ENCODE results near the gene USH1G.
"Not testable (repeated sequence)": the region's sequence is repeated elsewhere in the genome, so short reads cannot be mapped to it uniquely, and the experiment has no call there.

USH1G gene

GRCh38 chr17:74922694-74923537 is at the start of gene USH1G:
Gene USH1G, minus strand, starts transcription at chr17:74923255. Its CDS starts 182 bp downstream, at chr17:74923073.
- Mint-ChIP-seq H3K4me3 (peak within 1 kb of the TSS; percentile 67), H3K36me3 (no peaks in the 10 kb centered on the region), H3K9me3 (ENCODE audit: low read depth) (no peaks in the 10 kb centered on the region), H3K27me3 (peaks cover 19% of the 10 kb centered on the region), H3K27ac (no peak within 1 kb of the TSS), H3K4me1 (ENCODE audit: low read depth) (peaks cover 4% of the 10 kb centered on the region)

- H3K9me3 Mint-ChIP-seq (ENCODE audit: low read depth): no peaks in the 10 kb centered on the region
- no peaks in the 10 kb centered on the region for H3K36me3 Mint-ChIP-seq
- peak within 1 kb of the TSS; percentile 91 for H3K4me3 Mint-ChIP-seq
- H3K27ac Mint-ChIP-seq: peak within 1 kb of the TSS; percentile 22
- no peaks in the 10 kb centered on the region for H3K27me3 Mint-ChIP-seq
- H3K4me1 Mint-ChIP-seq (ENCODE audit: low read depth): peaks cover 9% of the 10 kb centered on the region
These were observed 49.3 kb upstream of the USH1G start, which contains the start of gene HID1 for GRCh38 chr17:74972107-74972972. Gene HID1, minus strand, starts transcription at chr17:74972759. Its CDS starts 103 bp downstream, at chr17:74972656.

GRCh38 chr17:74971842-74972106 is 48.7 kb upstream of the USH1G start:
- Mint-ChIP-seq H3K27ac (no peak overlapping the region), H3K9me3 (ENCODE audit: low read depth) (no peaks in the 10 kb centered on the region), H3K4me3 (peak overlapping the region; percentile 66), H3K27me3 (no peaks in the 10 kb centered on the region), H3K4me1 (ENCODE audit: low read depth) (peaks cover 9% of the 10 kb centered on the region), H3K36me3 (no peaks in the 10 kb centered on the region)

DNA sequence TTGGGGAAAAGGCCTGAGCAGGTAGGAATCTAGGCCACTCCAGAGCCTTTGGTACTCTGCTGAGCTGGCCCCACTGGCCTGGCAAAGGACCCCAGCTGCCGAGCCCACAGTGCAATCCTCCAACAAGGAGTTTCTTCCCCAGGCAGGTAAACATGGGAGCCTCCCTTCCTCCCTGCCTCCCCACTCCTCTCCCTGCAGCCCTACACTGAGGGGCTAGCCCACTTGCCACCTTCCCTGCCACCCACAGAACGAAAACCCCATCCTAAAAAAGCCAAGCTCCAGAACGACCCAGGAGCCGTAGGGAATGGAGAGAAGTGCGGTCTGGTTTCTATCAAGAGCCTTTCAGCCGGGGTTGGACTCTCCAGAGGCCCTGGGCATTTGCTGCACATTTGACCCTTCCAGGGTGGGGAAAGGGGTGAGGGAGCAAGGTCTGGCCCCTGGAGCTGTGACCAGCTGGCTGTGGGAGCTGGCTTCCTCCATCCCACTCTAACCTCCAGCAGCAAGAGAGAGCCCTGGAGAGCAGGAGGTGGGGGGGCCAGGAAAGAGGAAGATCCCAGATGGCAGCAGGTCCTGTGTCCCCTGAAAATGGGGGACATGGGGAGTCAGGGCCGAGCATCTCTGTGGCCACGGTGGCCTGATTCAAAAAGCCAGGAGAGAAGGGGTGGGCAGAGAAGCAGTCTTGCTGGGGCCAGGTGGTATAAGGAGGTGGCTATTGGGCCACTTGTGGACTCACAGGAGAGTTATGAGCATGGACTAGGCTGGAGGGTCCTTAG is 48.2 kb upstream of the USH1G start:
- peak overlapping the region; percentile 66 for H3K4me3 Mint-ChIP-seq
- no peak overlapping the region for H3K27ac Mint-ChIP-seq
- H3K27me3 Mint-ChIP-seq: no peaks in the 10 kb centered on the region
- no peaks in the 10 kb centered on the region for H3K36me3 Mint-ChIP-seq
- no peaks in the 10 kb centered on the region for H3K9me3 Mint-ChIP-seq (ENCODE audit: low read depth)
- H3K4me1 Mint-ChIP-seq (ENCODE audit: low read depth): peaks cover 9% of the 10 kb centered on the region

GRCh38 chr17:74970395-74970794 is 47.3 kb upstream of the USH1G start:
- Mint-ChIP-seq H3K27ac (no peak overlapping the region), H3K36me3 (no peaks in the 10 kb centered on the region), H3K9me3 (ENCODE audit: low read depth) (no peaks in the 10 kb centered on the region), H3K27me3 (no peaks in the 10 kb centered on the region), H3K4me3 (peak overlapping the region; percentile 32), H3K4me1 (ENCODE audit: low read depth) (peaks cover 9% of the 10 kb centered on the region)

GRCh38 chr17:74969501-74969900 is 46.4 kb upstream of the USH1G start:
- H3K4me1 Mint-ChIP-seq (ENCODE audit: low read depth); H3K27me3 Mint-ChIP-seq; H3K36me3 Mint-ChIP-seq; H3K27ac Mint-ChIP-seq; H3K4me3 Mint-ChIP-seq; H3K9me3 Mint-ChIP-seq (ENCODE audit: low read depth): not testable (repeated sequence)

DNA sequence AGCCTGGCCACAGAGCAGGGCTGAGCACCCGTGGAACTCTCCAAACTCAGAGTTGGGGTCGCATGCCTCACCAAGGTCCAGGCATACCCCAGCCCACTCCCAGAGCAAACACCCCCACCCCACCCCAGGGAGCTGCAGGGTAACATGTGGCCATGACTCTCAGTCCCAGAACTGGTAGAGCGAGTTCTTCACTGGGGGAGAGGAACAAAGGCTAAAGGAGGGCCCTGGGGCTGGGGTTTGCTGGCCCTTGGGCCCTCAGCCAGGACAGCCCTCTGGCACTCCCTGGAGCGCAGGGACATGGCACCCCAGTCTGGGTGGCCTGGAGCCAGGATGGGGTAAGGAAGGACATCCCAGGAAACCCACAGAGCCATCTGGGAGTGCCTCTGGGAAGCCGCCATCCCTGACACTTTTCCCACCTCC is 45.3 kb upstream of the USH1G start:
- no peaks in the 10 kb centered on the region for H3K9me3 Mint-ChIP-seq (ENCODE audit: low read depth)
- peaks cover 9% of the 10 kb centered on the region for H3K4me1 Mint-ChIP-seq (ENCODE audit: low read depth)

DNA sequence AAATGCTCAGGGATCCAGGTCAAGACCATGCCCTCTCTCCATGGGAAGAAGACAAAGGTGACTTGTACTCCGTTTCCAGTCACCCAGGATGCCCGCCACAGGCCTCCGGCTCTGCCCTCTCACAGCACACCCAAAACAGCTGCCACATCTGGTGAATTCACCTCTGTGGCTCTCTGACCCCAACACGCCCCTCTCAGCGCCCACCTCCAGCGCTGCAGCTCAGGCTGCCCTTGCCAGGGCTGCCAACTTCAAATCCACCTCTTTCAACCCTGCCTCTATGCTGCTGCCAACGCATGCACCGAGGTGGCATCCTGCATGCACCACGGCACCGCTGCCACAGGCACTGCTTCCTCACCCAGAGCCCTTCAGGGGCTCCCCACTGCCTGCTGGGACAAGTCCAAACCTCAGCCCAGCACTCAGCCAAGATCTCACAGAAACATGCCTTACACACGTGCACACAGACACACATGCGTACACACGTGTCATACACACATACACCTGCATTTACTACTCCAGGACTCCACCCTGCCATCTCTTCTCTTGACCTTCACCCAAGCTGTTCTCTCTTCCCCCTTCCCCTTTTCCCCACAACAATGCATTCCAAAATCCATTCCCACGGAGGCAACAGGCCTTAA is 42.0 kb upstream of the USH1G start:
- Mint-ChIP-seq H3K36me3 (no peaks in the 10 kb centered on the region), H3K9me3 (ENCODE audit: low read depth) (no peaks in the 10 kb centered on the region), H3K4me1 (ENCODE audit: low read depth) (peaks cover 7% of the 10 kb centered on the region), H3K27me3 (no peaks in the 10 kb centered on the region), H3K4me3 (no peak overlapping the region), H3K27ac (no peak overlapping the region)

More for the DNA sequence above, 45.3 kb upstream of the USH1G start:
- H3K4me3 Mint-ChIP-seq: no peak overlapping the region
- no peak overlapping the region for H3K27ac Mint-ChIP-seq
- no peaks in the 10 kb centered on the region for H3K27me3 Mint-ChIP-seq
- no peaks in the 10 kb centered on the region for H3K36me3 Mint-ChIP-seq

- Mint-ChIP-seq H3K27me3 (no peaks in the 10 kb centered on the region), H3K9me3 (ENCODE audit: low read depth) (no peaks in the 10 kb centered on the region), H3K27ac (no peak overlapping the region), H3K4me3 (no peak overlapping the region), H3K36me3 (no peaks in the 10 kb centered on the region), H3K4me1 (ENCODE audit: low read depth) (peaks cover 7% of the 10 kb centered on the region)
These were observed 41.2 kb upstream of the USH1G start for GRCh38 chr17:74964246-74964761.

DNA sequence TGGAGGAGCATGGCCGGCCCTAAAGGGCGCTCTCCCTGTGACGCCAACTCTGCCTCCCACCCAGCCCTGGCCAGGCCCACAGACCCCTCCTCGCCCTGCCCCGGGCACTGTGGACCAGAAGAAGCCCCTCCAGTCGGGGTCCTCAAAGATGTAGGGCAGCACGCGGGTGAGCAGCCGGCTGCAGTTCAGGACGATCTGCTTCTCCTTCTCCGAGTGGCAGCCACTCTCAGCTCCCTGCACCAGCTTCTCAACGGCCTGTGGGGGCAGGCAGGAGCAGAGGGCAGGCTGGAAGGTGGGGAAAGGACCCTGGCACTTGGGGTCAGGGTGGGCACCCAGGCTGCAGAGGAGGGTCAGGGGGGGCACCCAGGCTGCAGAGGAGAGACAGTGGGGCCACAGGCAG is 40.6 kb upstream of the USH1G start:
- H3K36me3 Mint-ChIP-seq: no peaks in the 10 kb centered on the region
- no peaks in the 10 kb centered on the region for H3K27me3 Mint-ChIP-seq
- H3K4me1 Mint-ChIP-seq (ENCODE audit: low read depth): peaks cover 7% of the 10 kb centered on the region
- no peak overlapping the region for H3K4me3 Mint-ChIP-seq
- no peak overlapping the region for H3K27ac Mint-ChIP-seq
- no peaks in the 10 kb centered on the region for H3K9me3 Mint-ChIP-seq (ENCODE audit: low read depth)

- H3K36me3 Mint-ChIP-seq: no peaks in the 10 kb centered on the region
- no peaks in the 10 kb centered on the region for H3K27me3 Mint-ChIP-seq
- H3K4me3 Mint-ChIP-seq: no peak overlapping the region
- H3K4me1 Mint-ChIP-seq (ENCODE audit: low read depth): peaks cover 7% of the 10 kb centered on the region
- H3K27ac Mint-ChIP-seq: no peak overlapping the region
- H3K9me3 Mint-ChIP-seq (ENCODE audit: low read depth): no peaks in the 10 kb centered on the region
These were observed 39.8 kb upstream of the USH1G start for GRCh38 chr17:74962622-74963394.

DNA sequence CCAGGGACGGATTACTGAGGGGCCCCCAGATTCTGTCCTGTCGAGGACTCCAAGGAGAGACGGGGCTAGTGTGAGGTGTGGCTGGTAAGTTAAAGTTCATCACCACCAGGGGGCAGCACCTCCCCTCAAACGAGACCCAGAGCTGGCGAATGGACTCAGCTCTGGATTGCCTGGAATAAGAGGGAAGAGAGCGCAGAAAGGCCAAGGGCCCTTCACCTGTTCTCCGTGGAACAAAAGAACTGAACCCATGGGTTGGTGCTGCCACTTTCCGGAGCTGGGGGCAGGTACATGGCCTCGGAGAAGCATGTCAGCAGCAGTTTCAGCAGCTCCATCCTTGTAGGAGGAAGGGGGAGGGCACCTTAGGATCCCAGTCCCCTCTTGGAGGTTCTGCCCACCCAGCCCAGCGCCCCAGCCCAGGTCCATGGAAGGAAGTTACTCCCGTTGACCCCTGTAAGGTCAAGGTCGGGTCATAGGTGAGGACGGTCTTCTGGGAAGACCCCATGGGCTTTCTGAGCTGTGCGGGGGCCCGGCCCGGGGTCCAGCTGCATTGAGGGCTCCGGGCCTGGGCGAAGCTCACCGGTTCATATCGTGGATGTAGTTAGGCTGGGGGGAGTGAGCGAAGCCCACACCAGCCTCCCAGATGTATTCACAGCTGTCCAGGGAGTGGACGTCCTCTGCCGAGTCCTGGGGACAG is 38.7 kb upstream of the USH1G start:
- H3K4me3 Mint-ChIP-seq: no peak overlapping the region
- no peaks in the 10 kb centered on the region for H3K9me3 Mint-ChIP-seq (ENCODE audit: low read depth)
- H3K27me3 Mint-ChIP-seq: no peaks in the 10 kb centered on the region
- H3K27ac Mint-ChIP-seq: no peak overlapping the region
- peaks cover 7% of the 10 kb centered on the region for H3K4me1 Mint-ChIP-seq (ENCODE audit: low read depth)
- H3K36me3 Mint-ChIP-seq: no peaks in the 10 kb centered on the region

- peaks cover 7% of the 10 kb centered on the region for H3K4me1 Mint-ChIP-seq (ENCODE audit: low read depth)
- H3K27me3 Mint-ChIP-seq: no peaks in the 10 kb centered on the region
- no peaks in the 10 kb centered on the region for H3K9me3 Mint-ChIP-seq (ENCODE audit: low read depth)
- H3K27ac Mint-ChIP-seq: peak overlapping the region; percentile 41
- no peak overlapping the region for H3K4me3 Mint-ChIP-seq
- H3K36me3 Mint-ChIP-seq: no peaks in the 10 kb centered on the region
These were observed 37.7 kb upstream of the USH1G start for GRCh38 chr17:74960570-74961342.
